Measurements from ENCODE around the gene TEX48.

Gene TEX48, protein sequence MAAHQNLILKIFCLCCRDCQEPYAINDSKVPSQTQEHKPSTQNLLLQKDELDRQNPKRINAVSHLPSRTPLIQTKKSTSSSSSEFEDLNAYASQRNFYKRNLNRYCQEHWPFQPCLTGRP

GRCh38 chr9:114681594-114682332 lies at the start of gene TEX48:
Gene TEX48, minus strand, starts transcription at chr9:114682192. Its CDS starts 10,469 bp downstream, at chr9:114671723.
- peak; percentile 60 for DNase-seq (ENCODE audit: low read depth)

DNA sequence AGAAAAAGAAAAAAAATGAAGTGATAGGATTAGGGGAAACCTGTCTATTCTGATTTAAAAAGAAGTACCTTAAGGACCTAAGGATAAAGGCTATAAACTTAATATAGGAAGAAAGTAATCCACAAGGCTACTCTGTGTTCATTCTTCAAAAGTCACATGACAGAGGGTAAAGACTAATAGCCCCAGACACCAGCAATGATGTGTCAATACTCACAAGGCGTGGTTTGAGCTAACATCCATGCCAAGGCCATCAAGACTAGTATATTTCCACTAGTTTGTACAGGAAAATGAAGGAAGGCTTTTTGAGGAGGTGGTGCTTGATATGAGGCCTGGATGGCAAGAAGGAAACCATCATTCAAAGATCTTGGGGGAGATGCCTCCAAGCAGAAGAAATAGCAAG lies 49.7 kb upstream of the TEX48 start:
- no peak for DNase-seq (ENCODE audit: low read depth)

GRCh38 chr9:114729706-114730105 lies 47.7 kb upstream of the TEX48 start:
- DNase-seq (ENCODE audit: low read depth): no peak

DNA sequence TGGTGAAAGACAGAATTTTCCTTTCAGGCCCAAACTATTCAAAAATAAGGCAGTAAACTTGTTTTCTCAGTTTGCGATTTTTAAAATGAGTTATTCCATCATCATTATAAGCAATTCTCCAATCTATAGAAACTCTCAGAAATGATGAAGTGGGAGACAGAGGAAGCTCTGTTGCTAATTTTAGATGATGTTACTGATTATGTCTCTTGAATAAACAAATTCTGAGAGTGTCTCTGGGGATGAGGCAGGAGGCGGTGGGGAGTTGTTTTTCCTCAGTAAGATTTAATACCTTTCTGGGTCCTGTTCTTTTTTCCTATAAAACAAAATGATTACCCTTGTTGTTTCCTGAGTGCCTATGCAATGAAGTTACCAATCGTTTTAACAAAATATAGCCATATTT lies 43.9 kb upstream of the TEX48 start:
- DNase-seq (ENCODE audit: low read depth): no peak

- no peak for DNase-seq (ENCODE audit: low read depth)
These were observed 42.8 kb upstream of the TEX48 start for GRCh38 chr9:114724744-114725143.

GRCh38 chr9:114723931-114724330 lies 41.9 kb upstream of the TEX48 start:
- no peak for DNase-seq (ENCODE audit: low read depth)

- no peak for DNase-seq (ENCODE audit: low read depth)
These were observed 41.1 kb upstream of the TEX48 start for GRCh38 chr9:114722937-114723620.

- DNase-seq (ENCODE audit: low read depth): no peak
These were observed 40.2 kb upstream of the TEX48 start for GRCh38 chr9:114722081-114722621.

- no peak for DNase-seq (ENCODE audit: low read depth)
These were observed 39.6 kb upstream of the TEX48 start for GRCh38 chr9:114721491-114722079.

GRCh38 chr9:114720086-114720676 lies 38.2 kb upstream of the TEX48 start:
- no peak for DNase-seq (ENCODE audit: low read depth)

DNA sequence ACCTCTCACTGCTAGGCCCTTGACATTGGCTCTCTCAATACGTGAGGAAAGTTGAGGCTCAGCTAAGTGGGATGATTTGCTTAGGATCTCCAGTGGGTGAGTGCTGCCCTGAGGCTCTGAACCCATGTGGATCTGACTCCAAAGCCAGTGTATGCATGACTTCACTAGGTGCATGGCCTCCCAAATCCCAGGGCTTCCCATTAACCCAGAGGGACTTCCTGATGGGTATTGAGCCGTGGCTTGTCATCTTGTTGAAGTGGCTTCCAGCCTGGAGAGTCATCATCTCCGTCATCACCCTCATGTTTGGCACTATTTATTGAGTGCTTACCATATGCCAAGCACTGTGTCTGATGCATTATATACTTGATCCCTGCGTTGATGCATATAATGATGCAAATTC lies 37.3 kb upstream of the TEX48 start:
- DNase-seq (ENCODE audit: low read depth): no peak

DNA sequence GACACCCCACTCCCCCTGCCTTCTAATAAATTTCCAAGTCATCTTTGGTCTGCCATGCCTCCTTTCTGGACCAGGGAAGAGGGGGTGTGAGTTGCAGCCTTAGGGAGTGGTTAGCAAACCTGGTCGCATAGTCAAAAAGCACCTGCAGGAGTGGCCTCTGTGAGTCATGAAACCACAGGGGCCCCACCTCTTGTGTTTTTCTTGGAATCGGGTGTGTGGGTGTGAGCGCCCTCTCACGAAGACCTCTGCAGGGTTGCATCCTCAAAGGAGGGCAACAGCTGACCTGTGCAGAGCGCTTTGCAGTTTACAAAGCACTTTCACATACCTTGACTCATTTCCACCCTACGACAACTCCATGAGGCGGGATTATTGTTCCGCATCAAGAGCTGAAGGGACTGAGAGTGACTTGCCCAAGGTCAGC lies 36.8 kb upstream of the TEX48 start:
- peak; percentile 46 for DNase-seq (ENCODE audit: low read depth)

DNA sequence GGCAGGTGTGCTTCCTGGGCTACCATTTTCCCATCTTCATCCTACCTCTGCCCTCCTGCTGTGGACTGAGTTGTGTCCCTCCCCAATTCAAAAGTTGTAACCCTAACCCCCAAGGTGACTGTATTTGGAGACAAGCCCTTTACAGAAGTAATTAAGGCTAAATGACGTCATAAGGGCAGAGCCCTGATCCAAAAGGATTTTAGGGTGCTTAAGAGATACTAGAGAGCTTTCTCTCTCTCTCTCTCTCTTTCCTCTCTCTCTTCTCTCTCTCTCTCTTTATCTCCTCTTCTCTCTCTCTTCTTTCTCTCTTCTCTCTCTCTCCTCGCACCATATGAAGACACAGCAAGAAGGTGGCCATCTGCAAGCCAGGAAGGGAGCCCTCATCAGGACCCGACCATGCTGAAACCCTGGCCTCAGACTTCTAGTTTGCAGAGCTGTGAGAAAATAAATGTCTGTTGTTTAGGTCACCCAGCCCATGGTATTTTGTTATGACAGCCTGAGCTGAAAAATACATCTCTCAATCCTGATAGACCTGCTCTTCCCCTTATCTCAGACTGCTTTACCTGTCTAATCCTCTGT lies 36.0 kb upstream of the TEX48 start:
- no peak for DNase-seq (ENCODE audit: low read depth)

DNA sequence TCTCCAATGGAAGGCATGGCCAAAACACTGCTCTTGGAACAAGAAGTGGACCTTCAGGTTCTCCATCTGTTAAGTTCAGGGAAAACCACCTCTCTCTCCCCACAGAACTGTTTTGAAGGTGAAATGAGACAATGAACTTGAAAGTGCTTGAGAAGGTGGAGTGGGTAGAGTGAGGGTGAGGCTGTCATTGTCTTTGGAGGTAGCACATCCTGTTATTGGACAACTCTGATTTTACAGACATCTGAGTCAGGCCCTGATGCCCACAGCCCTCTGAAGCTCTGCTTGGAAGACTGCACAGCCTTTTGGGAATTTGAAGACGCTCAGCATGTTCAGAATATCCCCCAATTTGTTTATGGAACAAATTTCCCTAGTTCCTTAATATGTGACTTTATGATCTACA lies 27.6 kb upstream of the TEX48 start:
- no peak for DNase-seq (ENCODE audit: low read depth)

DNA sequence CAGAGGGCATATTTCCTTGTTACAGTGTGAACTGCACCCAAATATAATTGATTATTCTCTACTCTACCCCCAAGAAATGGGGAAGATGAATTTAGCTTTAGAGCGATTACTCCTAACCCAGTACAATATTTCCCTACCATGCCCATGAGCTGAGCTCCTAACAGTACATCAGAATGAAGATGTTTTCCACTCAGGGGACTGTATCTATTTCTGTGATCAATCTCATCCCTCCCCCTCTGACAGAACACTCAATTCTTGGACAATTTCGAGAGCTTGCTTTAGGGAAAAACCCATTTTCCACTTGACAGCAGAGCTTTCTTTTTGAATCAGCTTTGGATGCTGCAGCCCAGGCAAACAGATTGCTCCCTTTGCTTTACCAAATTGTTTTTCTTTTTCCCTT lies 24.7 kb upstream of the TEX48 start:
- no peak for DNase-seq (ENCODE audit: low read depth)

GRCh38 chr9:114701988-114702387 lies 20.0 kb upstream of the TEX48 start:
- no peak for DNase-seq (ENCODE audit: low read depth)

DNA sequence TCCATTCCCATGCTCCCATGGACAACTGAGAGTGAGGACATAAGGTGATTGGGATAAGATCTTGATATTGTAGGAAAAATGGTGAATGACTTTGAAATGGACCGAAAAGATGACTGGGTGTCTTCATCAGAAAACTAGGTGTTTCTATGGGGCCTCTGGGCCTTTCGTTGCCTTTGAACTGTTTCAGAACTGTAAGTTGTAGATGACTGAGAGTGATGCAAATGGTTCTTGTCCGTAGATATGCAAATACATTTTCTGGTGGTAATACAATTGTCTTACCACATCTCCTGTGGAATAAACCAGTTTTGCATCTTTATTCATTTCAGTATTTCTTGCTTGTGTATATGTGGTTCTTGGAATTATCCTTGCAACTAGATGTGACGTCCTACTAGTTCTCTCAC lies 16.0 kb upstream of the TEX48 start:
- no peak for DNase-seq (ENCODE audit: low read depth)

DNA sequence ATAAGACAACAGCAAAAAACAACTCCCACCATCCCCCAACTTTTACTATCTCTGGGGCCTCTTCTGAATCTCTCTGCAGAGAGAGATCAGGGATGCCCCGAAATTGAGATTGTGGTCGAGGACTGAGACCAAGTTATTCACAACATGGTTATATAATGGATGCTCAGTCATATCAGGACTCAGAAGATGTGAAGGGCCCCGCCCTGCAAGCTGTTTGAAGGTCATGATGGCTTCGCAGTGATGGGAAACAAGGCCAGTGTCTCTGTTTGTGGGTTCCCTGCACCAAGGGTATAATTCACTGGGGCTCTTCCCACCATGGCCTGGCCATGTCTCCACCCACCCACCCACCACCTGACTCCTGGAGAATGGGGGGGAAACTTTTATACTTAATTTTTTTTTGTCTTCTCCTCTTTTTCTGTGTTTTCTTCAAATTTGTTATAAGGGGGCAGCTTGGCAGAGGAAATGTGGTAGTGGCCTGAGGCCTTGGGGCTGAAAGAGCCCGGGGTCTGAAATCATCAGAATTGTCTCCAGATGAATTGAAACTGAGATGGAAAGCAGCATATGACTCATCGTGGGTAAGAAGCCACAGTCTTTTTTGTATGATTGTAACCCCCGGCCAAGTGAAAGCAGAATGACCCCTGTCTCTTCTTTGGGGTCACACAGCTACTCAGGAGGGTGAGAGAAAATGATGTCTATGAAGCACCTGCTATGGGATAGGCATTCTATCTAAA lies 15.0 kb upstream of the TEX48 start:
- no peak for DNase-seq (ENCODE audit: low read depth)

DNA sequence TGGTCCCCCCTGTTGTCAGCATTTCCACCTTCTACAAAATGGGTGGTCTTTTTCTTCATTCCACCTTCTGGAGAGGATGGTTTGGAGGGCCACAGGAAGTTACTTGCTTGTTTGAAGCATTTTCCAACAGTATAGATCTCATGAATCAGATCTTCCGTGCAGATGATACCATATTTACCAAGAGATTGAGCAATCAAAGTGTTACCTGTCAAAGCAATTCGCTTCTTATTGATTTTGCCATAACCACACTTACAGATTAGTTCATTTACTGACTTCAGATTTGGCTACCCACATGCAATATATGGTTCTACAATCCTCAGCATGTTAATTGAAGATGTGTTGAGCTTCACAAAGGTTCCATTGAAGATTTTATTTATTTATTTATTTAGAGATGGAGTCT lies 14.0 kb upstream of the TEX48 start:
- DNase-seq (ENCODE audit: low read depth): no peak

DNA sequence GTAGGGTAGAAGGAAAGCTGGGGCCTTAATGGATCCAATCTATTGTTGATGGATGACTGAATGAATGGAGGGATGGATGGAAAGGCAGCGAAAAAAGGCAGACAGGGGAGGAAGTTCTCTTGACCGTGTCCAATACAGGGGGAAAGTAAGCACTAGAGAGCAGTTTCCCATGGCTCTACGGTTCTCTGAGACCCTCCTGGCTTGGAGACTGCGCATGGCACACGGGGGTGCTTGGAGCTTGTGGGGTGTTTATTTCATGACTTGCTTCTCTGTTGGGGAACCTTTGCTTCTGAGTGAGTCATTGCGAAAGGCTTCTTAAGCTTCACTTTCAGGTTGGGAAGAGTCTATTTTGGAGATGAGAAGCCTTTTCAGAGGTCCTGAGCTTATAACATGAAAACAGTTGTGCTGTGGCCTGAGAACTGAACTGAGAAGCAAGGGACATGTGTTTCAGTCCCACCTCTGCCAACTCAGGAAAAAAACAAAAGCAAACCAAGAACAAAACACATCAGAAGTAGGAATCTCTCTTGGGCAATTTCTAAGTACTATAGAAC lies 12.8 kb upstream of the TEX48 start:
- no peak for DNase-seq (ENCODE audit: low read depth)

GRCh38 chr9:114694146-114694545 lies 12.2 kb upstream of the TEX48 start:
- DNase-seq (ENCODE audit: low read depth): no peak
